Activated CD4-positive, alpha-beta T cell treated with anti-CD3 and anti-CD28 coated beads, Interleukin-2, amount 50 U/mL, for 1 hour (primary cell): ENCODE measurements around the gene RPA1.
"Not testable (repeated sequence)": the region's sequence is repeated elsewhere in the genome, so short reads cannot be mapped to it uniquely, and the experiment has no call there.

Experiments used
- DNase-seq: peaks from one replicate; pipeline ENCODE4 v3.0.0-alpha.2; 2020

The RPA1 gene

GRCh38 chr17:1880851-1881630, 51.2 kb downstream of the RPA1 start:
- no peak for DNase-seq

DNA sequence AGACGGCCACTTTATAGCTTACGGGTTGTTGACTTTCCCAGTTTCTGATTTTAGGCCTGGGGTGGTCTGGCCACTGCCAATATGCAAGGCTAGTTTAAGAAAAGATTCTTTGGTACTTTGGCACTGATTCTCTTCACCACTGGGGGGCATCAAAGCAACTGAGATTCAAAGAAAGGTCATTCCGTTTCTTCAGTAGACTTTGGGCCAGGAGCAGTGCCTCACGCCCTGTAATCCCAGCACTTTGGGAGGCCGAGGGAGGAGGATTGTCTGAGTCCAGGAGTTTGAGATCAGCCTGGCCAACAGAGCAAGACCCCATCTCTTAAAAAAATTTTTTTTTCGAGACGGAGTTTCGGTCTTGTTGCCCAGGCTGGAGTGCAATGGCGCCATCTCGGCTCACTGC, 53.0 kb downstream of the RPA1 start:
- DNase-seq = peak; percentile 25

- DNase-seq = no peak
These were observed 53.7 kb downstream of the RPA1 start for GRCh38 chr17:1883536-1883935.

DNA sequence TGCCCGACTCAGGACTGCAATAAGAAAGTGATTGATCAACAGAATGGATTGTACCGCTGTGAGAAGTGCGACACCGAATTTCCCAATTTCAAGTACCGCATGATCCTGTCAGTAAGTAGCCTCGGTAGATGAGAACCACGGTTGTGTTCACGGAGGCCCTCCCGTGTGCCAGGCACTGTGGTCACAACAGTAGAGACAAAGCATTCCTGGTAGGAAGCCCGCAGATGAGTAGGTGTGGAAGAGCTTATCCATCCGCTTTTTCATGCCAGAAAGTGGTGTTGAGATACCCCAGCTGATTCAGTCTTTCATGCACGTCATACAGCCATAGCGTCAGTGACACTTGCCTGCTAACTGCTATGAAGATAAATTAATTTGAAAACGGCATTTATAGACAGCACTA, 58.9 kb downstream of the RPA1 start:
- DNase-seq = no peak

GRCh38 chr17:1890758-1891450, 61.1 kb downstream of the RPA1 start:
- no peak for DNase-seq

- no peak for DNase-seq
These were observed 65.0 kb downstream of the RPA1 start for GRCh38 chr17:1894753-1895339.

GRCh38 chr17:1895479-1895878, 65.7 kb downstream of the RPA1 start:
- not testable (repeated sequence) for DNase-seq

GRCh38 chr17:1896243-1897104, 66.7 kb downstream of the RPA1 start:
- DNase-seq = no peak

DNA sequence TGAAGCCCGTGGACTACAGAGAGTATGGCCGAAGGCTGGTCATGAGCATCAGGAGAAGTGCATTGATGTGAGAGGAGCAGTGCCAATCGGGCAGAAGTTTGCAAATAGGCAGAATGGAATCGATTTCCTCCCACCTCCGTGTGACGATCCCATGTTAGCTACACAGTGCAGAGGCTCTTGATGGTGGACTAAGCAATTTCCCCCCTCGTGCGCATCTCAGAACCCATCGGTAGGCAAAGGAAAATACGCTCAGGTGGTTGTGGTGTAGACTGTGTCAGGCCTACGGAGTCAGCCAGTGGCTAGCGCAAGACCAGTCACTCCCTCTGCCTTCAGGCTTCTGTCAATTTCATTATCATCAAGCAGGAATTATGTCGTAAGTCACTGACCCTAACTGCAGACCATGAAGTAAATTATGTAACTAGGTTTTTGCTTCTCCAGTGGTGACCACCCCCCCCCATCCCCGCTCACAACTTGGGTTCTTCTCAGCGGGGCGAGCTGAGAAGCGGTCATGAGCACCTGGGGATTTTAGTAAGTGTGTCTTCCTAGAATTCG, 67.4 kb downstream of the RPA1 start:
- DNase-seq = no peak

GRCh38 chr17:1898332-1898731, 68.5 kb downstream of the RPA1 start:
- DNase-seq = no peak

GRCh38 chr17:1898872-1899271, 69.1 kb downstream of the RPA1 start:
- DNase-seq = no peak

DNA sequence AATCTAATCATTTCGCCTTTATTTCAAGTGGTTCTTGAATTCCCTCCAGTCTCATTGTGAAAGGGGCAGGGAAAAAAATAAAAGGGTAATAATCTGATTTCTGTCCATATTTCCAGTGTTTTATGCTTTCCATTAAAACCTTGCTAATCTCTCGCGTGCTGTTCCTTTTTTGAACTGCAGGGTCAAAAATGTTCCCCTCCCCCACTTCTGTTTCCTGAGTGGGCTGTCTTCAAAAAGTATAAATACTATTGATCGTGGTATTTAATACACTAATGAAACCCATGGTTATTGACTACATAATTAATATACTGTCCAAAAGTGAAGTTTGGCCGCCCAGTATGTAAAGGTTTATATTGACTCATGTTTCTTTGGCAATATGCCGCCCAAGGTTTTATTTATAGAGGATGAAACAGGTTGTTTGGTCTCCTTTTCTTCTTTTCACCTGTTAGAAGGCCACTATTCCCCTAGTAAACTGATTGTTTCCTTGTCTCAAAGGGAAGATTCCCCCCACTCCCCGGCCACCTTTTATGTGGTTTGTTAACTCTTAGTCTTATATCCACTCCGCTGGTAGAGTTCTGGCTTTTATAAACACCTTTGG, 69.7 kb downstream of the RPA1 start:
- DNase-seq = no peak

GRCh38 chr17:1904273-1905182, 74.7 kb downstream of the RPA1 start:
- no peak for DNase-seq

GRCh38 chr17:1905190-1905913, 75.5 kb downstream of the RPA1 start:
- no peak for DNase-seq

DNA sequence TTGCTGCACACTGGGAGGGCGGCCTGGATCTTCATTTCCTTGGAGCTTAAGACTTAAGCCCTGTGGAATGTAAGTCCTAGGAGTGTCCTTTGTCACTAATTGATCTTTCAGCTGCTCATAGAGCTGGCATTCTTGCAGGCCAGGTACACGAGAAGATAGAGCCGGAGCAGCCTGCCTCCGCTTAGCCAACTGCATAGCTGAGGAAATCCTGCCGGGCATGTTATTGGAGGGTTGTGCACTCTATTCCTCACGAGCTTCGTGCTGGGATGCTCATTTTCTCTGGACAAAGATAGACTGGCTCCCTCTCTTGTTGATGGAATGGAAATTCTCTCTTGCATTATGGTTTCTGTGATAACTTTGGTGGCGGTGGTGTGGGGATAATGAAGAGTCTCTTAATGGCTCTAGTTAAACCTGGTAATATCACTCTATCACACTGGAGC, 76.9 kb downstream of the RPA1 start:
- no peak for DNase-seq

DNA sequence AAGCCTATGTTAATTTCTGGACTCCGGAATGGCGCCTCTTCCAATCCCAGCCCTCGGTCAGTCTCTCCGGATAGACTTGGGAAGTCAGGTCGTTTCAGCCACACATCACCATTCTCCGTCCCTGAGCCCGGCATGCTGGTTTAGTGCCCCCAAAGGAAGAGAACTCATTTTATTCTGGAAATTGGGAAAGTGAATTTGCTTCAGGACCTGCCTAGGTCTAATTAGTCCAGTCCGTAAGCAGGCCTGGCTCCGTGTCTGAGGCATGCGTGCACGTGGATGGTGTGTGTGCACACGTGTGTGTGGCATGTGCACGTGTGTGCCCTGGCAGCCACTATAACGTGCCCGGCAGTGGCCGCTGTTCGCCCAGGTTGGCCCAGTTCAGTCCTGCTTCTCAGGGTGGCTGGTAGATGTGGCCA, 77.4 kb downstream of the RPA1 start:
- DNase-seq = no peak

- peak; percentile 11 for DNase-seq
These were observed 78.3 kb downstream of the RPA1 start for GRCh38 chr17:1907909-1908698.

DNA sequence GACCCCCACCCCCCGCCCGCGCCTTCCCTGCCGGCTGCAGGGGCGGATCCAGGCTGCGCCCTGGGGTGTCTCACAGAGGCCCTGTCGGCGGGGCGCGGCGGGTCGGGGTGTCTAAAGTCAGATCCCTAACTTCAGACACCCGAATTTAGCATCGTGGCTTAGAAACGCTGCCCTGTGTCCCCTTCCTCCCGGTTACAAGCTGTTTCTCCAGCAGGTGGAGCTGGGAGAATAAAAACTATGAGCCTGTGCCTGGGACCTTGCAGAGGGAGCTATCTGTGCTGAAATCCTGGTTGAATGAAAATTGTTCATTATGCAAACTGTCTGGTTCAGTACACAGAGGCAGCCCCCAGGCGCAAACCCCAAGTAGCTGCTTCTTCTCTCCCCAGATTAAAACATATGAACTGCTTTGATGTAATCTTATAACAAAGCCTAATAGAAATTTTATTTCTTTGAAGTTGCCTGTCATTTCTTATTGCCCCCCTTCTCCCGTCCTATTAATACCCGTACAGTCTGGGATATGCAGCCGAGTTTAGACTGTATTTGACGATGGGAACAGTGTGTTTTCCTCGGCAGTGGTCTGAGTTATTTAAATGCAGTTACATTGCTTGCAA, 79.0 kb downstream of the RPA1 start:
- DNase-seq = peak; percentile 10

GRCh38 chr17:1909985-1910384, 80.2 kb downstream of the RPA1 start:
- DNase-seq = no peak
